Retinal pigment epithelial cell (primary cell): ENCODE measurements around the gene MRTFA.
"Not testable (repeated sequence)": the region's sequence is repeated elsewhere in the genome, so short reads cannot be mapped to it uniquely, and the experiment has no call there.

Experiments used
- DNase-seq: peaks from one replicate; pipeline ENCODE4 v3.0.0-alpha.2; 2010; ENCODE audit warnings: low read depth
- H3K4me3 ChIP-seq: 2 replicates; pipeline ENCODE4 v1.5.1; 2011; ENCODE audit warnings: mild to moderate bottlenecking, low read length, control low read depth, moderate library complexity
- CTCF ChIP-seq: conservative IDR thresholded peaks from 2 replicates; pipeline ENCODE4 v1.5.1; 2011; ENCODE audit warnings: low read depth, low read length, control low read depth, inconsistent platforms

The MRTFA gene

GRCh38 chr22:40387746-40388145, 248.8 kb downstream of the MRTFA start:
- H3K4me3 ChIP-seq, result no peak overlapping the region
- no peak for TF ChIP-seq CTCF
- DNase-seq, result no peak

- no peak overlapping the region for H3K4me3 ChIP-seq
- no peak for DNase-seq
- TF ChIP-seq CTCF, result no peak
Measured at GRCh38 chr22:40385036-40385782, 251.3 kb downstream of the MRTFA start.

GRCh38 chr22:40383905-40384304, 252.6 kb downstream of the MRTFA start:
- H3K4me3 ChIP-seq, result no peak overlapping the region
- TF ChIP-seq CTCF, result no peak
- no peak for DNase-seq

GRCh38 chr22:40381461-40381860, 255.1 kb downstream of the MRTFA start:
- no peak overlapping the region for H3K4me3 ChIP-seq
- DNase-seq, result no peak
- TF ChIP-seq CTCF, result no peak

GRCh38 chr22:40378448-40378847, 258.1 kb downstream of the MRTFA start:
- not testable (repeated sequence) for H3K4me3 ChIP-seq, DNase-seq

- no peak for TF ChIP-seq CTCF
- H3K4me3 ChIP-seq, result no peak overlapping the region
- DNase-seq, result no peak
Measured at GRCh38 chr22:40377931-40378330, 258.6 kb downstream of the MRTFA start.

- TF ChIP-seq CTCF, result no peak
- no peak for DNase-seq
- no peak overlapping the region for H3K4me3 ChIP-seq
Measured at GRCh38 chr22:40376149-40376548, 260.4 kb downstream of the MRTFA start.
